ENCODE data around the gene CDHR3. TPM values are rescaled to one million over a fixed set of nuclear protein-coding genes. Genes with fewer than 3 reads are reported as not detected.

CDHR3 gene
- total RNA-seq, 1 donor from 2014 or later, result 1.4 TPM

GRCh38 chr7:106048706-106049020, 85.6 kb downstream of the CDHR3 start:
- H3K4me2 ChIP-seq, result no peak overlapping the region
- Mint-ChIP-seq H3K36me3 (no peaks in the 10 kb centered on the region), H3K27ac (no peak overlapping the region), H3K4me1 (peaks cover 4% of the 10 kb centered on the region), H3K27me3 (ENCODE audit: insufficient read depth, low read depth) (peaks cover 2% of the 10 kb centered on the region), H3K4me3 (no peak overlapping the region), H3K9me3 (no peaks in the 10 kb centered on the region)
- H3K4me1 ChIP-seq, result no peaks in the 10 kb centered on the region
- H3K9ac ChIP-seq, result no peak overlapping the region
- no peaks in the 10 kb centered on the region for H3F3A ChIP-seq (ENCODE audit: low read depth)
- no peak overlapping the region for H3K27ac ChIP-seq
- no peak overlapping the region for H3K4me3 ChIP-seq
- DNase-seq (ENCODE audit: low spot score), result no peak
- no peaks in the 10 kb centered on the region for H4K20me1 ChIP-seq (ENCODE audit: low read depth)
- no peaks in the 10 kb centered on the region for H3K27me3 ChIP-seq
- no peaks in the 10 kb centered on the region for H3K79me2 ChIP-seq (ENCODE audit: low read depth)
- no peaks in the 10 kb centered on the region for H3K9me3 ChIP-seq (ENCODE audit: low read depth)
- no peaks in the 10 kb centered on the region for H3K36me3 ChIP-seq
- TF ChIP-seq, protein P1, sequence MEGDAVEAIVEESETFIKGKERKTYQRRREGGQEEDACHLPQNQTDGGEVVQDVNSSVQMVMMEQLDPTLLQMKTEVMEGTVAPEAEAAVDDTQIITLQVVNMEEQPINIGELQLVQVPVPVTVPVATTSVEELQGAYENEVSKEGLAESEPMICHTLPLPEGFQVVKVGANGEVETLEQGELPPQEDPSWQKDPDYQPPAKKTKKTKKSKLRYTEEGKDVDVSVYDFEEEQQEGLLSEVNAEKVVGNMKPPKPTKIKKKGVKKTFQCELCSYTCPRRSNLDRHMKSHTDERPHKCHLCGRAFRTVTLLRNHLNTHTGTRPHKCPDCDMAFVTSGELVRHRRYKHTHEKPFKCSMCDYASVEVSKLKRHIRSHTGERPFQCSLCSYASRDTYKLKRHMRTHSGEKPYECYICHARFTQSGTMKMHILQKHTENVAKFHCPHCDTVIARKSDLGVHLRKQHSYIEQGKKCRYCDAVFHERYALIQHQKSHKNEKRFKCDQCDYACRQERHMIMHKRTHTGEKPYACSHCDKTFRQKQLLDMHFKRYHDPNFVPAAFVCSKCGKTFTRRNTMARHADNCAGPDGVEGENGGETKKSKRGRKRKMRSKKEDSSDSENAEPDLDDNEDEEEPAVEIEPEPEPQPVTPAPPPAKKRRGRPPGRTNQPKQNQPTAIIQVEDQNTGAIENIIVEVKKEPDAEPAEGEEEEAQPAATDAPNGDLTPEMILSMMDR (IDR thresholded peaks at IDR 0.05), result no peak
- TF ChIP-seq EZH2 (IDR thresholded peaks at IDR 0.05), result no peak
- TF ChIP-seq EZH2phosphoT487 (IDR thresholded peaks at IDR 0.05), result no peak
- no peak overlapping the region for H2AFZ ChIP-seq (replicated peaks)

DNA sequence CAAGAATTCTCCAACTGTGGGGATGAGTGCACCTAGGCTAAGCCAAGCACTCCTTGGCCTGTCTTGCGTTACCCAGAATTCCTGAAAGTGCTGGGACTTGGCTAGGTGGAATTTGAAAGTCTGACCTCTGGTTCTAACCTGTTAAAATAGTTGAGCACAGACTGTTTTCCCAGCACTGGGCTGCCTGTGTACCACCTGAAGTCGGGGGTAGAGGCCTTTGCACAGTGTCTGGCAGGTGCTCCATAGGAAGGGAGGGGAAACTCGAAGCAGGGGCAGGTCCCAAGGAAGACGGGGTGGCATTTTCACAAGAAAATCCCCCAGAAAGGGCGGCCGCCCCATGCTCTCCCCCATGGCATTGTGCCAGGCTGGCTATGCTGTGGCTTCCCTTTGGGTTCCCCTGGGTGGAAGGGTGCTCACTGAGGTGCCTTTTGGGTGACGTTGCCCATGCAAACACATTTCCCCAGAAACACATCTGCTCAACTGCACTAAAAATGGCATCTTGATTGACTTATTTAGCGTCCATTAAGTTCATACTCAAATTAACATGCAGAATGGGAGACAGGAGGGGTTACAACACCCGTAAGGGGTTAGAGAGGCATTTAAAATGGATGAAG, 86.2 kb downstream of the CDHR3 start:
- no peak overlapping the region for H3K27ac ChIP-seq
- no peak overlapping the region for H3K4me2 ChIP-seq
- H3K4me1 ChIP-seq, result no peaks in the 10 kb centered on the region
- no peak for DNase-seq (ENCODE audit: low spot score)
- no peak overlapping the region for H2AFZ ChIP-seq (replicated peaks)
- Mint-ChIP-seq H3K4me3 (no peak overlapping the region), H3K4me1 (peaks cover 7% of the 10 kb centered on the region), H3K9me3 (no peaks in the 10 kb centered on the region), H3K27me3 (ENCODE audit: insufficient read depth, low read depth) (peaks cover 4% of the 10 kb centered on the region), H3K36me3 (no peaks in the 10 kb centered on the region), H3K27ac (no peak overlapping the region)
- no peaks in the 10 kb centered on the region for H4K20me1 ChIP-seq (ENCODE audit: low read depth)
- no peak overlapping the region for H3K4me3 ChIP-seq
- H3K36me3 ChIP-seq, result no peaks in the 10 kb centered on the region
- H3K27me3 ChIP-seq, result no peaks in the 10 kb centered on the region
- TF ChIP-seq, protein P1 (IDR thresholded peaks at IDR 0.05), result no peak
- TF ChIP-seq EZH2phosphoT487 (IDR thresholded peaks at IDR 0.05), result no peak
- TF ChIP-seq EZH2 (IDR thresholded peaks at IDR 0.05), result no peak
- no peaks in the 10 kb centered on the region for H3K9me3 ChIP-seq (ENCODE audit: low read depth)
- no peaks in the 10 kb centered on the region for H3F3A ChIP-seq (ENCODE audit: low read depth)
- no peaks in the 10 kb centered on the region for H3K79me2 ChIP-seq (ENCODE audit: low read depth)
- H3K9ac ChIP-seq, result no peak overlapping the region

GRCh38 chr7:106050002-106050745, 87.1 kb downstream of the CDHR3 start:
- Histone ChIP-seq H3K79me2 (ENCODE audit: low read depth) (no peaks in the 10 kb centered on the region), H4K20me1 (ENCODE audit: low read depth) (no peaks in the 10 kb centered on the region), H3K27ac (no peak overlapping the region), H3K4me1 (no peaks in the 10 kb centered on the region), H3F3A (ENCODE audit: low read depth) (no peaks in the 10 kb centered on the region), H3K9ac (no peak overlapping the region), H3K4me3 (no peak overlapping the region), H3K27me3 (no peaks in the 10 kb centered on the region), H3K4me2 (no peak overlapping the region), H2AFZ (replicated peaks) (peak overlapping the region; percentile 34), H3K9me3 (ENCODE audit: low read depth) (no peaks in the 10 kb centered on the region), H3K36me3 (no peaks in the 10 kb centered on the region)
- Mint-ChIP-seq H3K27me3 (ENCODE audit: insufficient read depth, low read depth) (peaks cover 6% of the 10 kb centered on the region), H3K36me3 (no peaks in the 10 kb centered on the region), H3K4me1 (peaks cover 10% of the 10 kb centered on the region), H3K9me3 (no peaks in the 10 kb centered on the region), H3K4me3 (no peak overlapping the region), H3K27ac (no peak overlapping the region)
- DNase-seq (ENCODE audit: low spot score), result peak; percentile 16
- TF ChIP-seq, protein P1 (IDR thresholded peaks at IDR 0.05), result peak; percentile 23
- TF ChIP-seq EZH2 (IDR thresholded peaks at IDR 0.05) (no peak), EZH2phosphoT487 (IDR thresholded peaks at IDR 0.05) (no peak)

All from neural progenitor cell (in vitro differentiated cells).